Measurements from ENCODE around the gene E2F4.

The E2F4 gene

DNA sequence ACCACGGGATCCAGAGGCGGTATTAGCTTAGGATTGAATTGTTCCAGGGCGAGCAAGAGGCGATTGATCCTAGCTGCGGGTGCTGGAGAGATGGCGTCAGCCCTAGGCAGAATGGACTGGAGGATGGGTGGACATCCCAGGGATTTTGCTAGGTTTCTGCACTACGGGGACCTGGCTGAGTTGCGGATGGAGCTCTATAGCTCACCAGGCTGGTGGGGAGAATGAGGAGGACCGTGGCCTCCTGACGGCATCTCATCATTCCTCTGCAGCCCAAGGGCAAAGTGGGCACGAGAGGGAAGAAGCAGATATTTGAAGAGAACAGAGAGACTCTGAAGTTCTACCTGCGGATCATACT, 35.6 kb downstream of the E2F4 start:
- Histone ChIP-seq H3K36me3 (ENCODE audit: control insufficient read depth in 2 of 2, insufficient read depth in 2 of 2, low read length in 2 of 2) (peaks cover 39 to 41% of the 10 kb centered on the region in 2 donors), H3K27ac (ENCODE audit: low read depth in 2 of 2, low read length in 2 of 2) (peak overlapping the region in 1 of 2 donors; percentile 80), H3K9me3 (ENCODE audit: control insufficient read depth in 2 of 2, low read length in 2 of 2) (no peaks in the 10 kb centered on the region), H3K27me3 (ENCODE audit: control insufficient read depth in 2 of 2, insufficient read depth in 2 of 2, low read length in 2 of 2) (no peaks in the 10 kb centered on the region), H3K9ac (ENCODE audit: low read depth in 1 of 2, low read length in 2 of 2) (peak overlapping the region; percentile 87 to 92), H3K4me1 (ENCODE audit: control insufficient read depth in 2 of 2, insufficient read depth in 2 of 2, low read length in 2 of 2) (peaks cover 15 to 17% of the 10 kb centered on the region in 2 donors), H3K4me3 (ENCODE audit: low read length in 2 of 2) (peak overlapping the region; percentile 93 to 99)

GRCh38 chr16:67228034-67228785, 36.3 kb downstream of the E2F4 start:
- Histone ChIP-seq H3K9ac (ENCODE audit: low read depth in 1 of 2, low read length in 2 of 2) (peak overlapping the region in 1 of 2 donors; percentile 92), H3K4me1 (ENCODE audit: control insufficient read depth in 2 of 2, insufficient read depth in 2 of 2, low read length in 2 of 2) (peaks cover 15 to 17% of the 10 kb centered on the region in 2 donors), H3K9me3 (ENCODE audit: control insufficient read depth in 2 of 2, low read length in 2 of 2) (no peaks in the 10 kb centered on the region), H3K36me3 (ENCODE audit: control insufficient read depth in 2 of 2, insufficient read depth in 2 of 2, low read length in 2 of 2) (peaks cover 39 to 42% of the 10 kb centered on the region in 2 donors), H3K27ac (ENCODE audit: low read depth in 2 of 2, low read length in 2 of 2) (no peak overlapping the region), H3K27me3 (ENCODE audit: control insufficient read depth in 2 of 2, insufficient read depth in 2 of 2, low read length in 2 of 2) (no peaks in the 10 kb centered on the region), H3K4me3 (ENCODE audit: low read length in 2 of 2) (peak overlapping the region; percentile 93 to 99)

- no peaks in the 10 kb centered on the region for H3K27me3 ChIP-seq (ENCODE audit: control insufficient read depth in 2 of 2, insufficient read depth in 2 of 2, low read length in 2 of 2)
- H3K9me3 ChIP-seq (ENCODE audit: control insufficient read depth in 2 of 2, low read length in 2 of 2): no peaks in the 10 kb centered on the region
- H3K36me3 ChIP-seq (ENCODE audit: control insufficient read depth in 2 of 2, insufficient read depth in 2 of 2, low read length in 2 of 2): peaks cover 43 to 48% of the 10 kb centered on the region in 2 donors
- H3K27ac ChIP-seq (ENCODE audit: low read depth in 2 of 2, low read length in 2 of 2): no peak overlapping the region
- no peak overlapping the region for H3K9ac ChIP-seq (ENCODE audit: low read depth in 1 of 2, low read length in 2 of 2)
- peaks cover 15 to 17% of the 10 kb centered on the region in 2 donors for H3K4me1 ChIP-seq (ENCODE audit: control insufficient read depth in 2 of 2, insufficient read depth in 2 of 2, low read length in 2 of 2)
- no peak overlapping the region for H3K4me3 ChIP-seq (ENCODE audit: low read length in 2 of 2)
Observed at GRCh38 chr16:67228905-67229304, 37.0 kb downstream of the E2F4 start.

GRCh38 chr16:67229906-67230808, 38.2 kb downstream of the E2F4 start:
- H3K4me1 ChIP-seq (ENCODE audit: control insufficient read depth in 2 of 2, insufficient read depth in 2 of 2, low read length in 2 of 2): peaks cover 14 to 15% of the 10 kb centered on the region in 2 donors
- H3K36me3 ChIP-seq (ENCODE audit: control insufficient read depth in 2 of 2, insufficient read depth in 2 of 2, low read length in 2 of 2): peaks cover 43 to 58% of the 10 kb centered on the region in 2 donors
- no peak overlapping the region for H3K27ac ChIP-seq (ENCODE audit: low read depth in 2 of 2, low read length in 2 of 2)
- no peaks in the 10 kb centered on the region for H3K27me3 ChIP-seq (ENCODE audit: control insufficient read depth in 2 of 2, insufficient read depth in 2 of 2, low read length in 2 of 2)
- no peak overlapping the region for H3K4me3 ChIP-seq (ENCODE audit: low read length in 2 of 2)
- no peak overlapping the region for H3K9ac ChIP-seq (ENCODE audit: low read depth in 1 of 2, low read length in 2 of 2)
- H3K9me3 ChIP-seq (ENCODE audit: control insufficient read depth in 2 of 2, low read length in 2 of 2): no peaks in the 10 kb centered on the region

GRCh38 chr16:67230809-67231660, 39.1 kb downstream of the E2F4 start:
- H3K9ac ChIP-seq (ENCODE audit: low read depth in 1 of 2, low read length in 2 of 2): no peak overlapping the region
- peaks cover 47 to 65% of the 10 kb centered on the region in 2 donors for H3K36me3 ChIP-seq (ENCODE audit: control insufficient read depth in 2 of 2, insufficient read depth in 2 of 2, low read length in 2 of 2)

DNA sequence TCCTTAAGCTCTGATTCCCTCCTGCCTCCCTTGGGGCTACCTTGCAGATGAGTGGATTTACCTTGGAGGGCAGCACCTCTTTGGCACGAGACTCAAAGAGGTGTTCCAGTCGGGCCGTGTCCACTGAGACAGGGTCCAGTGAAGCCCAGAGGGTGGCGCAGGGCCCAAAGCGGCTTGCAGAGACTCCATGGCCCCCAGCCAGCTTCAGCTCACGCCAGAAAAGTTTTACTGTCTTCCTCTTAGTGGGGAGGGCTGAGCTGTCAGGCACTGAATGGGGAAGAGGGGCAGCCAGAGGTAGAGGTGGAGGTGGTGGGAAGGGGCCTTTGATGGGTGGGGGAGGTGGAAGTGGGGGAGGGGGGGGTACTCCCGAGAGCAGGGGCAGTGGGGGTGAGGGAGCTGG, 41.6 kb downstream of the E2F4 start:
- Histone ChIP-seq H3K27ac (ENCODE audit: low read depth in 2 of 2, low read length in 2 of 2) (no peak overlapping the region), H3K4me3 (ENCODE audit: low read length in 2 of 2) (no peak overlapping the region), H3K4me1 (ENCODE audit: control insufficient read depth in 2 of 2, insufficient read depth in 2 of 2, low read length in 2 of 2) (no peaks in the 10 kb centered on the region), H3K27me3 (ENCODE audit: control insufficient read depth in 2 of 2, insufficient read depth in 2 of 2, low read length in 2 of 2) (no peaks in the 10 kb centered on the region), H3K9ac (ENCODE audit: low read depth in 1 of 2, low read length in 2 of 2) (no peak overlapping the region), H3K36me3 (ENCODE audit: control insufficient read depth in 2 of 2, insufficient read depth in 2 of 2, low read length in 2 of 2) (peaks cover 59 to 80% of the 10 kb centered on the region in 2 donors), H3K9me3 (ENCODE audit: control insufficient read depth in 2 of 2, low read length in 2 of 2) (no peaks in the 10 kb centered on the region)

More at GRCh38 chr16:67230809-67231660, 39.1 kb downstream of the E2F4 start:
- peaks cover 10 to 15% of the 10 kb centered on the region in 2 donors for H3K4me1 ChIP-seq (ENCODE audit: control insufficient read depth in 2 of 2, insufficient read depth in 2 of 2, low read length in 2 of 2)
- no peak overlapping the region for H3K27ac ChIP-seq (ENCODE audit: low read depth in 2 of 2, low read length in 2 of 2)
- H3K9me3 ChIP-seq (ENCODE audit: control insufficient read depth in 2 of 2, low read length in 2 of 2): no peaks in the 10 kb centered on the region
- no peak overlapping the region for H3K4me3 ChIP-seq (ENCODE audit: low read length in 2 of 2)
- H3K27me3 ChIP-seq (ENCODE audit: control insufficient read depth in 2 of 2, insufficient read depth in 2 of 2, low read length in 2 of 2): no peaks in the 10 kb centered on the region

- H3K9ac ChIP-seq (ENCODE audit: low read depth in 1 of 2, low read length in 2 of 2): no peak overlapping the region
- H3K9me3 ChIP-seq (ENCODE audit: control insufficient read depth in 2 of 2, low read length in 2 of 2): no peaks in the 10 kb centered on the region
- no peaks in the 10 kb centered on the region for H3K4me1 ChIP-seq (ENCODE audit: control insufficient read depth in 2 of 2, insufficient read depth in 2 of 2, low read length in 2 of 2)
- no peaks in the 10 kb centered on the region for H3K27me3 ChIP-seq (ENCODE audit: control insufficient read depth in 2 of 2, insufficient read depth in 2 of 2, low read length in 2 of 2)
- no peak overlapping the region for H3K27ac ChIP-seq (ENCODE audit: low read depth in 2 of 2, low read length in 2 of 2)
- no peak overlapping the region for H3K4me3 ChIP-seq (ENCODE audit: low read length in 2 of 2)
- peaks cover 59 to 80% of the 10 kb centered on the region in 2 donors for H3K36me3 ChIP-seq (ENCODE audit: control insufficient read depth in 2 of 2, insufficient read depth in 2 of 2, low read length in 2 of 2)
Observed at GRCh38 chr16:67234180-67234597, 42.2 kb downstream of the E2F4 start.

- H3K27ac ChIP-seq (ENCODE audit: low read depth in 2 of 2, low read length in 2 of 2): no peak overlapping the region
- H3K36me3 ChIP-seq (ENCODE audit: control insufficient read depth in 2 of 2, insufficient read depth in 2 of 2, low read length in 2 of 2): peaks cover 47 to 67% of the 10 kb centered on the region in 2 donors
- H3K4me3 ChIP-seq (ENCODE audit: low read length in 2 of 2): no peak overlapping the region
- peaks cover 5 to 6% of the 10 kb centered on the region in 2 donors for H3K4me1 ChIP-seq (ENCODE audit: control insufficient read depth in 2 of 2, insufficient read depth in 2 of 2, low read length in 2 of 2)
- no peaks in the 10 kb centered on the region for H3K9me3 ChIP-seq (ENCODE audit: control insufficient read depth in 2 of 2, low read length in 2 of 2)
- H3K9ac ChIP-seq (ENCODE audit: low read depth in 1 of 2, low read length in 2 of 2): no peak overlapping the region
- H3K27me3 ChIP-seq (ENCODE audit: control insufficient read depth in 2 of 2, insufficient read depth in 2 of 2, low read length in 2 of 2): no peaks in the 10 kb centered on the region
Observed at GRCh38 chr16:67235816-67236562, 44.0 kb downstream of the E2F4 start.

Data from mucosa of rectum (tissue), 2 donors.